H1 (cell line): ENCODE data around the gene NT5C1B. TPM values are rescaled to one million over a fixed set of nuclear protein-coding genes. Genes with fewer than 3 reads are reported as not detected.

Experiments used
- CTCF ChIA-PET: fragments of 300-600 bp; sonication (Branson Sonifier 250); formaldehyde crosslinking; loops from one replicate; lab custom pipeline; 2021; ENCODE audit not compliant: partially characterized antibody; lab: Charles Lee
- POLR2A ChIA-PET: fragments of 300-600 bp; sonication (Branson Sonifier 250); formaldehyde crosslinking; loops from one replicate; lab custom pipeline; 2021; ENCODE audit warnings: inconsistent platforms; ENCODE audit not compliant: partially characterized antibody; lab: Charles Lee
- DNase-seq, 2 experiments: peaks; one replicate each; pipeline versions ENCODE4 v3.0.0 to v3.0.0-alpha.2; 2010 to 2022; ENCODE audit warnings: low spot score in 2 of 2, low read depth in 1 of 2, mixed read lengths in 1 of 2
- FAIRE-seq: peaks from 2 replicates; lab custom pipeline; 2011; peaks lifted over from hg19 to GRCh38; lab: Jason Lieb, UNC
- H2AFZ ChIP-seq: 2 replicates; pipeline ENCODE4 v1.8.1; 2012; ENCODE audit warnings: low read length, inconsistent platforms
- H2AK5ac ChIP-seq: 2 replicates; pipeline ENCODE4 v1.6.1; 2013; ENCODE audit warnings: low read depth, low read length
- H2BK120ac ChIP-seq: replicated peaks from 2 replicates; pipeline ENCODE3; 2013; ENCODE audit warnings: low read depth, low read length, inconsistent platforms
- H2BK12ac ChIP-seq: 2 replicates; pipeline ENCODE4 v1.6.1; 2013; ENCODE audit warnings: low read depth, low read length
- H2BK15ac ChIP-seq: 2 replicates; pipeline ENCODE4 v1.6.1; 2013; ENCODE audit warnings: low read length
- H2BK20ac ChIP-seq: 2 replicates; pipeline ENCODE4 v1.6.1; 2013; ENCODE audit warnings: low read length
- H2BK5ac ChIP-seq: 2 replicates; pipeline ENCODE4 v1.6.1; 2013; ENCODE audit warnings: low read depth, low read length
- H3K14ac ChIP-seq: 2 replicates; pipeline ENCODE4 v1.6.1; 2013; ENCODE audit warnings: inconsistent platforms; ENCODE audit not compliant: insufficient read length
- H3K18ac ChIP-seq: 2 replicates; pipeline ENCODE4 v1.6.1; 2013; ENCODE audit warnings: low read length; ENCODE audit errors: extremely low read depth
- H3K23ac ChIP-seq: 2 replicates; pipeline ENCODE4 v1.6.1; 2013; ENCODE audit warnings: inconsistent platforms; ENCODE audit not compliant: insufficient read length
- H3K23me2 ChIP-seq: 2 replicates; pipeline ENCODE4 v1.6.1; 2013; ENCODE audit warnings: low read depth, low read length
- H3K27ac ChIP-seq: 2 replicates; pipeline ENCODE4 v1.6.1; 2011; ENCODE audit warnings: low read depth, low read length, inconsistent platforms
- H3K27me3 ChIP-seq, 4 experiments: replicated peaks in 1 of 4; 1 replicate in 1 of 4; 2 replicates in 3 of 4; pipeline versions ENCODE4 v1.6.1 to v1.8.1; 2011 to 2013; ENCODE audit warnings: low read length in 3 of 4, mild to moderate bottlenecking in 3 of 4, inconsistent platforms in 2 of 4, mixed read lengths in 2 of 4, moderate library complexity in 1 of 4; ENCODE audit not compliant: control insufficient read depth in 3 of 4, insufficient read depth in 3 of 4; ENCODE audit errors: extremely low read depth in 1 of 4
- H3K36me3 ChIP-seq, 4 experiments: 2 replicates each; pipeline versions ENCODE4 v1.6.1 to v1.8.1; 2011 to 2013; ENCODE audit warnings: mild to moderate bottlenecking in 4 of 4, low read length in 3 of 4, moderate library complexity in 2 of 4, control low read depth in 1 of 4, inconsistent platforms in 1 of 4; ENCODE audit not compliant: insufficient read depth in 4 of 4, control insufficient read depth in 2 of 4
- H3K4ac ChIP-seq: replicated peaks from 2 replicates; pipeline ENCODE3; 2013; ENCODE audit warnings: low read length, low read depth, mixed read lengths, inconsistent platforms; ENCODE audit not compliant: insufficient read length
- H3K4me1 ChIP-seq, 4 experiments: replicated peaks in 1 of 4; 1 replicate in 1 of 4; 2 replicates in 3 of 4; pipeline versions ENCODE4 v1.6.1 to v1.8.1; 2011 to 2013; ENCODE audit warnings: low read length in 3 of 4, inconsistent platforms in 2 of 4, mixed read lengths in 1 of 4; ENCODE audit not compliant: insufficient read depth in 4 of 4, control insufficient read depth in 3 of 4
- H3K4me2 ChIP-seq, 2 experiments: 2 replicates each; pipeline versions ENCODE4 v1.6.1 to v1.8.1; 2011 to 2013; ENCODE audit warnings: low read depth in 2 of 2, low read length in 2 of 2, control low read depth in 1 of 2, inconsistent platforms in 1 of 2, mild to moderate bottlenecking in 1 of 2; ENCODE audit not compliant: insufficient read depth in 1 of 2
- H3K4me3 ChIP-seq, 4 experiments: fragments of 200-600, 300-600 bp in 1 of 4; sonication (generic), shearing (Covaris generic), sonication (Bioruptor Twin) in 1 of 4; 2 replicates each; pipeline versions ENCODE4 v1.5.1 to v1.8.1; 2011 to 2016; ENCODE audit warnings: low read length in 4 of 4, low read depth in 3 of 4, control low read depth in 2 of 4, inconsistent platforms in 2 of 4, mild to moderate bottlenecking in 2 of 4, mixed read lengths in 1 of 4, moderate library complexity in 1 of 4; ENCODE audit not compliant: insufficient read depth in 2 of 4; ENCODE audit errors: extremely low read depth in 1 of 4
- H3K56ac ChIP-seq: replicated peaks from 2 replicates; pipeline ENCODE3; 2013; ENCODE audit warnings: low read depth, mild to moderate bottlenecking, mixed read lengths, low read length, inconsistent platforms; ENCODE audit not compliant: insufficient read length
- H3K79me1 ChIP-seq: 2 replicates; pipeline ENCODE4 v1.6.1; 2013; ENCODE audit warnings: low read depth, low read length, control low read depth
- H3K79me2 ChIP-seq, 2 experiments: 2 replicates each; pipeline versions ENCODE4 v1.6.1 to v1.8.1; 2012 to 2013; ENCODE audit warnings: low read length in 2 of 2, mild to moderate bottlenecking in 2 of 2, inconsistent platforms in 1 of 2; ENCODE audit not compliant: insufficient read depth in 2 of 2, control insufficient read depth in 1 of 2
- H3K9ac ChIP-seq, 4 experiments: replicated peaks in 1 of 4; 1 replicate in 1 of 4; 2 replicates in 3 of 4; pipeline versions ENCODE4 v1.6.1 to v1.8.1; 2011 to 2013; ENCODE audit warnings: low read depth in 3 of 4, low read length in 3 of 4, control low read depth in 2 of 4, mild to moderate bottlenecking in 2 of 4, moderate library complexity in 2 of 4, inconsistent platforms in 1 of 4; ENCODE audit errors: extremely low read depth in 1 of 4
- H3K9me3 ChIP-seq, 2 experiments: 2 replicates each; pipeline versions ENCODE4 v1.6.1 to v1.8.1; 2012 to 2013; ENCODE audit warnings: mild to moderate bottlenecking in 2 of 2, moderate library complexity in 2 of 2, control low read depth in 1 of 2, inconsistent platforms in 1 of 2, low read depth in 1 of 2, low read length in 1 of 2, mixed read lengths in 1 of 2; ENCODE audit not compliant: insufficient read depth in 2 of 2
- H4K20me1 ChIP-seq, 2 experiments: replicated peaks in 1 of 2; 2 replicates each; pipeline versions ENCODE3 to v1.8.1; 2011 to 2013; ENCODE audit warnings: inconsistent platforms in 2 of 2, low read length in 2 of 2, mild to moderate bottlenecking in 1 of 2; ENCODE audit not compliant: insufficient read depth in 2 of 2, control insufficient read depth in 1 of 2
- H4K5ac ChIP-seq: 2 replicates; pipeline ENCODE4 v1.6.1; 2013; ENCODE audit warnings: low read length, low read depth, mixed read lengths, inconsistent platforms; ENCODE audit not compliant: insufficient read length
- H4K8ac ChIP-seq: 2 replicates; pipeline ENCODE4 v1.8.0; 2013; ENCODE audit warnings: mild to moderate bottlenecking, moderate library complexity, low read length, inconsistent platforms; ENCODE audit not compliant: insufficient read depth; ENCODE audit errors: extremely low read depth
- H4K91ac ChIP-seq: replicated peaks from 2 replicates; pipeline ENCODE3; 2013; ENCODE audit warnings: low read length, mixed read lengths, inconsistent platforms; ENCODE audit not compliant: insufficient read length
- ASH2L ChIP-seq: fragments of 200-600, 300-600 bp; sonication (generic); IDR thresholded peaks from one replicate; pipeline ENCODE4 v1.7.1; 2017; ENCODE audit warnings: low read length
- BRCA1 ChIP-seq: IDR thresholded peaks from 2 replicates; pipeline ENCODE4 v1.6.1; 2012; ENCODE audit warnings: low read depth, low read length, improper control_type of control experiment
- CHD1 ChIP-seq: IDR thresholded peaks from 2 replicates; pipeline ENCODE4 v1.6.1; 2012; ENCODE audit warnings: low read depth, low read length, improper control_type of control experiment
- EZH2 ChIP-seq: fragments of 200-600 bp; sonication (generic); IDR thresholded peaks from 2 replicates; pipeline ENCODE4 v1.7.1; 2012; ENCODE audit warnings: low read depth, mild to moderate bottlenecking, moderate library complexity, low read length, inconsistent platforms; ENCODE audit not compliant: severe bottlenecking
- HDAC6 ChIP-seq: IDR thresholded peaks from one replicate; pipeline ENCODE4 v1.7.1; 2012; ENCODE audit warnings: low read depth, mild to moderate bottlenecking, inconsistent platforms, low read length, moderate library complexity
- JUN ChIP-seq: IDR thresholded peaks from 2 replicates; pipeline ENCODE4 v1.6.1; 2011; ENCODE audit warnings: low read depth, mild to moderate bottlenecking, improper control_type of control experiment, low read length
- KDM4A ChIP-seq: IDR thresholded peaks from one replicate; pipeline ENCODE4 v1.7.1; 2012; ENCODE audit warnings: low read depth, mild to moderate bottlenecking, moderate library complexity, low read length, inconsistent platforms; ENCODE audit not compliant: severe bottlenecking
- NRF1 ChIP-seq: IDR thresholded peaks from 2 replicates; pipeline ENCODE4 v1.6.1; 2011; ENCODE audit warnings: mild to moderate bottlenecking, low read depth, low read length, improper control_type of control experiment
- POLR2AphosphoS5 ChIP-seq: IDR thresholded peaks from 2 replicates; pipeline ENCODE4 v1.6.1; 2011; ENCODE audit warnings: low read depth, low read length
- SRF ChIP-seq: IDR thresholded peaks from 2 replicates; pipeline ENCODE4 v1.6.1; 2011; ENCODE audit warnings: mild to moderate bottlenecking, low read depth, low read length, moderate library complexity
- TAF7 ChIP-seq: optimal IDR thresholded peaks from 2 replicates; pipeline ENCODE3; 2011; ENCODE audit warnings: low read depth, mild to moderate bottlenecking, inconsistent platforms, low read length, moderate library complexity, borderline replicate concordance
- WGBS, 2 experiments: shearing (Covaris generic) in 1 of 2; methylation state at CpG; one replicate each; pipeline versions ENCODE4 v1.1.6 to v1.1.7; 2013 to 2015; ENCODE audit warnings: low lambda C conversion rate in 2 of 2, mixed read lengths in 2 of 2, inconsistent platforms in 1 of 2, low coverage in 1 of 2, missing lambda C conversion rate in 1 of 2; ENCODE audit not compliant: insufficient replicate concordance in 2 of 2, insufficient coverage in 1 of 2, insufficient read length in 1 of 2; ENCODE audit errors: extremely low coverage in 1 of 2, missing lambda C conversion rate in 1 of 2; 5-methylcytosine and 5-hydroxymethylcytosine counted together
- polyA plus RNA-seq, 7 experiments: library from polyadenylated mRNA; depleted of rRNA in 3 of 7; stranded (reverse) in 5 of 7; unstranded in 2 of 7; fragments of >200 nt in 5 of 7; fragments of 200-250 nt in 2 of 7; gene quantifications; 1 replicate in 5 of 7; 2 replicates in 1 of 7; 4 replicates in 1 of 7; pipeline versions ENCODE4 v1.2.1 to v1.2.3, GENCODE V29; 2011 to 2013; ENCODE audit warnings: missing spikeins in 2 of 7, mixed read lengths in 2 of 7
- total RNA-seq: library from RNA; stranded (reverse); fragmentation: NEBNext Ultra II Directional; extraction: Animal tissue kit (Norgen Biotek cat#: 25700); gene quantifications from 2 replicates; pipeline ENCODE4 v1.2.1, GENCODE V29; 2021
- TF ChIP-seq, protein P1 (sequence below): IDR thresholded peaks from 2 replicates; pipeline ENCODE4 v1.6.1; 2011; ENCODE audit warnings: low read length, improper control_type of control experiment

NT5C1B gene
- total and polyA plus RNA-seq, 2 of the 8 experiments (the other 6 are each of a cell fraction or from before 2014, with no cell fraction given): not detected

DNA sequence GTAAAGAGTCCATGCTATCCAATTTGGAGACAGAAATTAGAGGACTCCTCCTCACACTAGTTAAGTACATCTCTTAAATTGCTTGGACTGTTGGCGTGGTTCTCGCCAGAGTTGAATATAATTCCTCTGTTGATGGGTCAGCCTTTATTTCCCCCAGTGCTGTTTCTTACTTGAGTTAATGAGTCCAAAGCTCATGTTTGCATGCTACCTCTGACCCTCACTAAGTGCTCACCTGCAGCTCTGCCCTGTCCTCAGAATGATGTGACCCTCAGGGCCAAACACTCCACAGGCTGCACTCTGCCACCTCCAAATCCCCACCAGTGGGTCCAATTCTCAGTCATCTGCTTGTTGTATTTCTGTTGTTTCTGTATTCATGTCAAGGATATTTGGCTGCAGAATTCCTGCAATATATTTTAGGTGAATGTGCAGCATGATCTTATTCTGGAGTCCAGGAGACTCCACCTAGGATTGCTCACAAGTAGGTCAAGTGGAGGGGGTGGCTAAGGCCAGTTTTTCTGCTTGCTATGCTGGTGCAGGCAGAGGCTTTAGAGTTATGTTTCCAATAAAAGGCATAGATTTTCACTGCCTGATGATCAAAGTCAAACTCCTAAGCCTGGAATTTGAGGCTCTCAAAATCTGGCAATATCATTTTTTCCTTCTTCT is 66.8 kb downstream of the NT5C1B start:
- DNase-seq: no peak
- Histone ChIP-seq H3K79me2 (no peaks in the 10 kb centered on the region), H3K36me3 (no peaks in the 10 kb centered on the region), H3K27me3 (no peaks in the 10 kb centered on the region), H3K18ac (no peak overlapping the region), H2BK20ac (no peak overlapping the region), H2BK15ac (no peak overlapping the region), H3K4ac (no peak overlapping the region), H2BK5ac (no peak overlapping the region), H4K20me1 (no peaks in the 10 kb centered on the region), H4K8ac (no peak overlapping the region), H4K91ac (no peak overlapping the region), H3K4me3 (no peak overlapping the region), H3K27ac (no peak overlapping the region), H2BK120ac (no peak overlapping the region), H3K4me1 (peaks cover 0 to 3% (median 0%) of the 10 kb centered on the region in 4 experiments; a peak in 3 of 7 replicates), H2AFZ (no peak overlapping the region), H3K56ac (no peak overlapping the region), H3K14ac (no peak overlapping the region), H2BK12ac (no peak overlapping the region), H3K23ac (no peak overlapping the region), H3K9ac (no peak overlapping the region), H4K5ac (no peak overlapping the region), H3K23me2 (no peaks in the 10 kb centered on the region), H3K4me2 (no peak overlapping the region), H3K9me3 (no peaks in the 10 kb centered on the region), H2AK5ac (no peak overlapping the region), H3K79me1 (no peaks in the 10 kb centered on the region)
- WGBS, 2 experiments: 85% methylated on average over 2 of the region's 2 CpGs; no CpG with 5 or more reads in 1 of the 2 experiments
- CTCF ChIA-PET: interaction anchor here (0.6 to 5.5 kb wide), 6 partner anchors 10 to 227 kb away, joined by 3 to 60 read pairs (median 23); no protein-coding TSS in a partner anchor
- POLR2A ChIA-PET: no interaction called here
- no peak for FAIRE-seq
- TF ChIP-seq HDAC6 (no peak), CHD1 (no peak), NRF1 (no peak), EZH2 (no peak), ASH2L (no peak), TAF7 (no peak), POLR2AphosphoS5 (no peak), KDM4A (no peak), SRF (no peak), BRCA1 (no peak), JUN (no peak)
- TF ChIP-seq, protein P1, sequence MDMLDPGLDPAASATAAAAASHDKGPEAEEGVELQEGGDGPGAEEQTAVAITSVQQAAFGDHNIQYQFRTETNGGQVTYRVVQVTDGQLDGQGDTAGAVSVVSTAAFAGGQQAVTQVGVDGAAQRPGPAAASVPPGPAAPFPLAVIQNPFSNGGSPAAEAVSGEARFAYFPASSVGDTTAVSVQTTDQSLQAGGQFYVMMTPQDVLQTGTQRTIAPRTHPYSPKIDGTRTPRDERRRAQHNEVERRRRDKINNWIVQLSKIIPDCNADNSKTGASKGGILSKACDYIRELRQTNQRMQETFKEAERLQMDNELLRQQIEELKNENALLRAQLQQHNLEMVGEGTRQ: no peak
